HG03280 (cell line): ENCODE results near the gene FALEC.
"Not testable (repeated sequence)": the region's sequence is repeated elsewhere in the genome, so short reads cannot be mapped to it uniquely, and the experiment has no call there.

ENCODE experiments used
- ATAC-seq: cut with Tn5 transposase; IDR thresholded peaks from one replicate; pipeline ENCODE4 v1.9.1; 2021; ENCODE audit warnings: mild to moderate bottlenecking, moderate library complexity; ENCODE audit not compliant: unreplicated experiment

FALEC gene

DNA sequence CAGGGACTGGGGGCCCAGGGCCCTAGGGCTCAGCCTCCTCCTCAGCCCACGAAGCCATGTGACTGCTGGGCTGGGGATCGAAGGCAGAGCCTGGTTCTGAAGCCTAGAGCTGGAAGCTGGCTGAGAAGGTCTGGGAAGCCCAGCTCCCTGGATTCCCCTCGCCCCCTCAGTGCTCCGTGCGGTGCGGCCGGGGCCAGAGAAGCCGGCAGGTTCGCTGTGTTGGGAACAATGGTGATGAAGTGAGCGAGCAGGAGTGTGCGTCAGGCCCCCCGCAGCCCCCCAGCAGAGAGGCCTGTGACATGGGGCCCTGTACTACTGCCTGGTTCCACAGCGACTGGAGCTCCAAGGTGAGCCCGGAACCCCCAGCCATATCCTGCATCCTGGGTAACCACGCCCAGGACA, 42.8 kb downstream of the FALEC start:
- ATAC-seq: no peak

DNA sequence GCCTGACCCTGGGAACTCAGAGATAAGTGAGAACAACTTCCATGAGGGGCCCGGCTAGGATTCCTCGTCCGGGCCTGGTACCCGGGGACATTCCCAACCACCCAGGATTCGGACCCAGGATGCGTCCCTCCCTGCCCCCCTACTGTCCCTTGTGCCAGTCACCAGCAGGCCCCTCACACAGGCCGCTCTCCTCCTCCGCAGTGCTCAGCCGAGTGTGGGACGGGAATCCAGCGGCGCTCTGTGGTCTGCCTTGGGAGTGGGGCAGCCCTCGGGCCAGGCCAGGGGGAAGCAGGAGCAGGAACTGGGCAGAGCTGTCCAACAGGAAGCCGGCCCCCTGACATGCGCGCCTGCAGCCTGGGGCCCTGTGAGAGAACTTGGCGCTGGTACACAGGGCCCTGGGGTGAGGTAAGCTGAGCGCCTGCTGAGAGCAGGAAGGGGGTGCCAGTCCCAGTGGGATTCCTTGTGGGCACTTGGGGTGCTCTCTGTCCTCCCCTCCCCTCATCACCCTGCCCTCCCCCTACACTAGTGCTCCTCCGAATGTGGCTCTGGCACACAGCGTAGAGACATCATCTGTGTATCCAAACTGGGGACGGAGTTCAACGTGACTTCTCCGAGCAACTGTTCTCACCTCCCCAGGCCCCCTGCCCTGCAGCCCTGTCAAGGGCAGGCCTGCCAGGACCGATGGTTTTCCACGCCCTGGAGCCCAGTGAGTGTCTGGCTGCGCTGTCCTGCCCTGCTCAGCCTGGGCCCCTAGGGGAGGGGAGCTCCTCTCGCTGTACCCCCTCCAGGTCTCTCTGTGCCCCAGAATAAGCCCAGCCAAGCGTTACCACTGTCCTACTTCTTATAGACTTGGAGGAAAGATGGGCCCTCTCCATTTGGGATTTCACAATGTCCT, 43.5 kb downstream of the FALEC start:
- ATAC-seq: no peak

DNA sequence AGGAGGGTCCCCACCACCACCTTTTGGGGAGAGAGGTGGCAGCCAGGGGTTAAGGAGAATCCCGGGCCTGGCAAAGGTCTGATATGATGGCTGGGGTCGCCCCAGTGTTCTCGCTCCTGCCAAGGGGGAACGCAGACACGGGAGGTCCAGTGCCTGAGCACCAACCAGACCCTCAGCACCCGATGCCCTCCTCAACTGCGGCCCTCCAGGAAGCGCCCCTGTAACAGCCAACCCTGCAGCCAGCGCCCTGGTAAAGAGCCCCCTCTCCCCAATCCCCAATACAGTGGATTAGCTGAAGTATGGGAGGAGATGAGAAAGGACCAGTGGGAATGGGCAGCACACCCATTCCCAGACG, 44.1 kb downstream of the FALEC start:
- no peak for ATAC-seq

DNA sequence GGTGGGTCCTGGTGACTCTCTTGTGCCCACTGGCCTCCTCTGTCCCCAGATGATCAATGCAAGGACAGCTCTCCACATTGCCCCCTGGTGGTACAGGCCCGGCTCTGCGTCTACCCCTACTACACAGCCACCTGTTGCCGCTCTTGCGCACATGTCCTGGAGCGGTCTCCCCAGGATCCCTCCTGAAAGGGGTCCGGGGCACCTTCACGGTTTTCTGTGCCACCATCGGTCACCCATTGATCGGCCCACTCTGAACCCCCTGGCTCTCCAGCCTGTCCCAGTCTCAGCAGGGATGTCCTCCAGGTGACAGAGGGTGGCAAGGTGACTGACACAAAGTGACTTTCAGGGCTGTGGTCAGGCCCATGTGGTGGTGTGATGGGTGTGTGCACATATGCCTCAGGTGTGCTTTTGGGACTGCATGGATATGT, 44.5 kb downstream of the FALEC start:
- ATAC-seq: no peak

DNA sequence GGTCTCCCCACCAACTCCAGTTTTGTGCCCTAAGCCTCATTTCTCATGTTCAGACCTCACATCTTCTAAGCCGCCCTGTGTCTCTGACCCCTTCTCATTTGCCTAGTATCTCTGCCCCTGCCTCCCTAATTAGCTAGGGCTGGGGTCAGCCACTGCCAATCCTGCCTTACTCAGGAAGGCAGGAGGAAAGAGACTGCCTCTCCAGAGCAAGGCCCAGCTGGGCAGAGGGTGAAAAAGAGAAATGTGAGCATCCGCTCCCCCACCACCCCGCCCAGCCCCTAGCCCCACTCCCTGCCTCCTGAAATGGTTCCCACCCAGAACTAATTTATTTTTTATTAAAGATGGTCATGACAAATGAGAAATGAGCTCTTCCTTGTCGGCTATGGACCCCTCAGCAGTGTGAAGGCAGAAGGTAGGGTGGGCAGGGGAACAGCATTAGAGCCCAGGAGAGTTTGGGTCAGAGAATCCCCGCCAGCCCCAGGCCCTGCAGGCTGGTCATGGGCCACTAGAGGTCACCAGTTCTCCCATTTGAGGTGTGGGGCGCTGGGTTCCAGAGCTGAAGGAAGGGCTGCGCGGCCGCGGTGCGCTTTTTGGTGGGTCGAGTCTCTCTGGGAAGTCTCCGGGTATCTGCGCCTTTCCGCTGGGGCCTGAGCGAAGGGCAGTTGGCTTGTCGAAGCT, 45.2 kb downstream of the FALEC start:
- peak; percentile 29 for ATAC-seq

DNA sequence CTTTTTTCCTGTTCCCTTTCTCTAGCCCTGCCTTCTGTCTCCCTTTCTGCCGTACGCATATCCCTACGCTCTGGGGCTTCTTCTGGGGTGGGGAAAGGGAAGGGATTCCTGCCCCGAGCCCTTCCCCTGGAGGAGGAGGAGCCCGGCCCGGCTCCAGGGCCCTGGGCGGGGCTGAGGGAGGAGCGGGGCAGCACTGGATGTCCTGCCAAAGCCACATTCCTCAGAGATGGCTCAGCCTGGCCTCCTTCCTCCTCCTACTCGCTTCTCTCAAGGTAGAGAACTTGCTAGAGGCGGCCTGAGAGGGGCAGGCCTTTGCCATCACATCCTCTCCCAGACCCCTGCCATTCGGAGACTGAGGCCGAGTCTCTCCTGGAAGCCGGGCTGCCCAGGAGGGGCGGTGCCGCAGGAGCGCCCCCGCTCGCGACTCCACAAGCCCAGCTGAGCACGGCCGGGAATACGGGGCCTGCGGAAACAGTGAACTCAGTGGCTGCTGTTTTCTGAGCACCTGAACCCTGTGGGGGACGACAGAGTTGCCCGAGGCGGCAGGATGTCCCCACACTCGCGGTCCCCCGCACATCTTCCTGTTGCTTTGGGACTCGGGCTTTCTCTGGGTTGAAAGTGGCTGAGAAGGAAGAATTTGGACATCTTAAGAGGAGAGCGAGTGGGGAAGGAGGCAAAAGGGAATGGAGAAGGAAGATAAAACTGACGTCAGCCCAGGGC, 45.9 kb downstream of the FALEC start:
- no peak for ATAC-seq

DNA sequence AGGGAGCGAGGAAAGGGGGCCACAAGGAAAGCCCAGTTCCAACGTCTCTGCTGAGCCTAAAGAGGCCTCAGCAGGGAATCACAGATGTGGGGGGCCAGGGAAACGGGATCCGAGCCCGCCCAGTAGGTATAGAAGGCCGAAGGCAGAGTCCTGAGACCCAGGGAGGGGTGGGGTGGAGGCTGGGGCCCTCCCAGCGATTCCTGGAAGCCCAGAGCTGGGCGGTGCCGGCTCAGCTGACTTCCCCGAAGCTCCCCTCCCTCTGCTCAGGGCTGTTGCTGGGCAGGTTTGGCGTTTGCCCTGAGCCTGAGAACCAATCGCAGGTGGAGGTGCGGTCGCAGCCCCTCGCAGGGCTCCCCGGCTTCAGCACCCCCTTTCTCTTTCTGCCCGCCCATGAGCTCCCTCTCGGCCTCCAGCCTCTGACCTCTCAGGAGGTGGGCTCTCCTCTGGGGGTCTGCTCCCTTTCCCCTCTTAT, 46.5 kb downstream of the FALEC start:
- peak; percentile 42 for ATAC-seq

DNA sequence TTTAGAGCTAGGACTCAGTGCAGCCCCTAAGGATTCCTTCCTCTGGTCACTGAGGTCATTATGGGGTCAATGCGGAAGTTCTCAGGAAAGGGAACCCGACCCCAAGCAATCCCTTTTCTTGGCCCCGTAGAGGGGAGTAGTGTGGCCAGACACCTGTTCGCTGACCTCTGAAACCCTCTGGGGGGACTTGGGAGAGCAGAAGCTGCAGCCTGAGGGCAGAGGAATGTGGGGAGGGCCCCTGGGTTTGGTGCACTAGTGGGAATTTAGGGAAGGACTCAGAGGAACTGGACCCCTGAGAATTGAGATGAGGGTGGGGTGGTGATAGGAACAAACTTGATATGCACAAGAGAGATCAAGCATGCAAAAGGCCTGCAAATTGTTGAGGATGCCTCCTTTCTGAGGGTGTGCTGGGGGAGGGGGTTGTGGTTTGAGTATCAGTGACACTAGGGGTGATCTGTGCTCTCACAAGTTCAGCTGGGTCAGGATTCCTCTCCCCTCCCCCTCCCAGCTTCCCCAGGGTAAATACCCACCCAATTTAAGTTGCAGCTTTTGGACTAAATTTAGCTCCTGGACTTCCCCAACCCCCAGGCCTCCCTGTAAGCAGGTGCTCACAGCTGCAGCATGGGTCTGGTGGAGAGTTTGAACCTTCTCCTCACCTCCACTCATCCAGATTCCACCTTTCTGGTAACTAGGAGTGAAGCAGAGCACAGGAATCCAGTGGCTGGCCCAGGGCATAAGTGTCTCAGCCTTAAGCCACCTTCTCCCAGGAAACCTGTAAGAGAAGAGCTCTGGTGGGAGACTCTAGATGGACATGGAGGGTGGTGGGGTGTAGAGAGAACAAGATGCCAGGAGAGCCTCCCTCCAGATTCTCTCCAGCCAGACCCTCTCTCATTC, 47.1 kb downstream of the FALEC start:
- ATAC-seq: peak; percentile 39

DNA sequence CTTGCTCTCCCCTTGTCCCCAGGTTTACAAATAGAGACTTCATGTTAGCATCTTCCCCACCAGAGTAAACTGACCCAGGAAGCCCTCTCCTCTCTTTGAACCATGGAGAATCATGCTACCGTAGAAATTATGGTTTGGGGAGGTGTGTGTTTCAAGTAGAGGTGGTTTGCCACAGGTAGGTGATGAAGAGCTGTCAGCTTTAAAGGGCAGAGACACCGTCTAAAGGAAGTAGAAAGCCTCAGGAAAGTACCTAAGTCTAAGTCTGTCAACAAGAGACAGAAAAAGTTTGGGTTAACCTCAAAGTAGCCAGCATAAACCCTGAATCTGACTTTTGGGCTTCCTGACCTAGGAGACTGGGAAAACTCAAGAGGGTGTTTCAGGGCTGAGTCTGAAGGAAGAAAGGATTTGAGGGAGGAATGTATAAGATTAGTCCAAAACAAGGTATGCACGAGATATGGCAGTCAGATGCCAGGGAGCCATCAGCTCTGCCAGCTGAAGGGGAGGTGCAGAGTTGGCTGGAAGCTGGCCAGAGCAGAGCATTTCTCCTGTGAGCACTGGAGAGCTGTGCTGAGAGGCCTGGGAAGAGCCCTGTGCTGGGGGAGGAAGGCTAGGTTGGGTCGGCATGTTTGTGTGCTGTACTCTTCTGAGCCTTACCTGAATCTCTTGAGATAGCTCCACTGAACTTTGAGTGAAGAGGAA, 47.9 kb downstream of the FALEC start:
- peak; percentile 13 for ATAC-seq

DNA sequence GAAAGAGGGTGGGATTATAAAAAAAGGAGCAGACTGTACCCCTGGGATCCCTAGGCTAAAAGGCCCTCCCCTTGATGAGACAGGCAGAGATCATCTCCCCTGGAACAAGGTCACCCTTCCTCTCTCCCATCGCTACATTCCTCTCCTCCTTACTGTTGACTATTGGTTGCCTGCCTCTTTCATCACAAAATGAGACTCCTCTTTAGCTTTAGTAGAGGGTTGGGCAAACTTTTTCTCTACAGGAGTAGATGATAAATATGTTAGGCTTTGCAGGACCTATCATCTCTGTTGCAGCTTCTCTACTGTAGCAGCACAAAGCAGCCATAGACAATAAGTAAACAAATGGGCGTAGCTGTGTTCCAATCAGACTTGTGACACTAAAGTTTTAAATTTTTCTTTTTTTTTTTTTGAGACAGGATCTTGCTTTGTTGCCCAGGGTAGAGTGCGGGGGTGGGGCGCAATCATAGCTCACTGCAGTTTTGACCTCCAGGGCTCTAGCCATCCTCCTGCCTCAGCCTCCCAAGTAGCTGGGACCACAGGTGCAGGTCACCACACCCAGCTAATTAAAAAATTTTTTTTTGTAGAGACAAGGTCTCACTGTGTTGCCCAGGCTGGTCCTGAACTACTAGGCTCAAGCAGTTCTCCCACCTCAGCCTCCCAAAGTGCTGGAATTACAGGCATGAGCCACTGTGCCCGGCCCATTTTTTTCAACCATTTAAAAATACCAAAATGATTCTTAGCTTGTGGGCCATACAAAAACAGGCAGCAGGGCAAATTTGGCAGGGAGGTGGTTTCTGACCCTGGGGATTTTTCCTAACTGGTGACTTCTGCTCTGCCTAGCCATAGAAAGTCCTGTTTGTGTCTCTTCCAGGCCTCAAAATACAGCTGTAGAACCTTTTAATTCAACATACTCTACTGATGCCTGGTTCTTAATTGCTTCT, 48.8 kb downstream of the FALEC start:
- no peak for ATAC-seq

DNA sequence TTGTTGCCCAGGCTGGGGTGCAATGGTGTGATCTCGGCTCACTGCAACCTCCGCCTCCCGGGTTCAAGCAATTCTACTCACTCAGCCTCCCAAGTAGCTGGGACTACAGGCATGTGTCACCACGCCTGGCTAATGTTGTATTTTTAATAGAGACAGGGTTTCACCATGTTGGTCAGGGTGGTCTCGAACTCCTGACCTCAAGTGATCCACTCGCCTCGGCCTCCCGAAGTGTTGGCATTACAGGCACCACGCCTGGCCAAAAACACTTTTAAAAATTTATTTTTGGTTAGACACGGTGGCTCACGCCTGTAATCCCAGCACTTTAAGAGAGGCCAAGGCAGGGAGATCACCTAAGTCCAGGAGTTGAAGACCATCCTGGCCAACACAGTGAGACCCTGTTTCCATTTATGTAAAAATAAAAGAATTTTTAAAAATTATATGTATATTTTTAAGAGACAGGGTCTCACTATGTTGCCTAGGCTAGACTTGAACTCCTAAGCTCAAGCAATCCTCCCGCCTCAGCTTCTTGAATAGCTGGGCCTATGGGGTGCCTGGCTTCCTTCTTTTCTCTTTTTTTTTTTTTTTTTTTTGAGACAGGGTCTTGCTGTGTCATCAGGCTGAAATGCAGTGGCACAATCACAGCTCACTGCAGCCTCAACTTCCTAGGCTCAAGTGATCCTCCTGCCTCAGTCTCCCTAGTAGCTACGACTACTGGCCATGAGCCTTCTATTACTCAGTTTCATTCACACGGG, 49.9 kb downstream of the FALEC start:
- not testable (repeated sequence) for ATAC-seq

DNA sequence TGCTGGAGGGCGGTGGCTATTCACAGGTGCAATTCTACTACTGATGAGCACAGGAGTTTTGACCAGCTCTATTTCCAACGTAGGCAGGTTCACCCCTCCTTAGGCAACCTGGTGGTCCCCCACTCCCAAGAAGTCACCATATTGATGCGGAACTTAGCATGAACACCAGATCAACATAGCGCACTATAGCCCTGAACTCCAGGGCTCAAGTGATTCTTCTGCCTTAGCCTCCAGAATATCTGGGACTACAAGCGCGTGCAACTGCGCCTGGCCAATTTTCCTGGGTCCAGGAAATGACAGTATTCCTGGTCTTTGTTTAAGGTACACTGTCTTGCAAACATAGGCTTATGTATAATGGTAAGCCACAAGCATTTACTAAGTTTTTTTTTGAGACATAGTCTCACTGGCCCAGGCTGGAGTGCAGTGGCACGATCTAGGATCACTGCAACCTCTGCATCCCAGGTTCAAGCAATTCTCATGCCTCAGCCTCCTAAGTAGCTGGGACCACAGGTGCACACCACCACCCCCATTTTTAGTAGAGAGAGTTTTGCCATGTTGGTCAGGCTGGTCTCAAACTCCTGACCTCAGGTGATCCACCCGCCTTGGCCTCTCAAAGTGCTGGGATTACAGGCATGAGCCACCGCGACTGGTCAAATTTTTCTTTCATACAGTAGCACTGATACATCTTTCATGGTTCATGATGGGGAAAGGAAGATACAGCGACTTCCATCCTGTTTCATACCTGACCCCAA, 51.2 kb downstream of the FALEC start:
- no peak for ATAC-seq

DNA sequence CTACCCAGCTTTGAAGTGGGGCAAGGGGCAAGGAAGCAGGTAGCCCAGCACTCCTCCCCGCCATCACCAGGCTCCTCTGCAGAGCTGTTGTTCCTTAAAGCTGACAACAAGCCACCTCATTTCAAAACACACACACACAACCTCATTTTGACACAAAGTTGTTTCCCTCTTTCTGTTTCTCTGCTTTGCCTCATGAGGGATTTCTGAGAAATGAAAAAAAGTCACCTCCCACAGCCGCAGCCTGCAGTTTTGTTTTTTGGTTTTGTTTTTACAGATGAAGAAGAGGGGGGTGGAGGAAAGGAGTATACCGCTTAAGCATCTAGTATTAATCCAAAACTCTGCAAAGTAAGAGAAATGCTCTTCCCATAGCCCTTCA, 51.8 kb downstream of the FALEC start:
- ATAC-seq: peak; percentile 28

DNA sequence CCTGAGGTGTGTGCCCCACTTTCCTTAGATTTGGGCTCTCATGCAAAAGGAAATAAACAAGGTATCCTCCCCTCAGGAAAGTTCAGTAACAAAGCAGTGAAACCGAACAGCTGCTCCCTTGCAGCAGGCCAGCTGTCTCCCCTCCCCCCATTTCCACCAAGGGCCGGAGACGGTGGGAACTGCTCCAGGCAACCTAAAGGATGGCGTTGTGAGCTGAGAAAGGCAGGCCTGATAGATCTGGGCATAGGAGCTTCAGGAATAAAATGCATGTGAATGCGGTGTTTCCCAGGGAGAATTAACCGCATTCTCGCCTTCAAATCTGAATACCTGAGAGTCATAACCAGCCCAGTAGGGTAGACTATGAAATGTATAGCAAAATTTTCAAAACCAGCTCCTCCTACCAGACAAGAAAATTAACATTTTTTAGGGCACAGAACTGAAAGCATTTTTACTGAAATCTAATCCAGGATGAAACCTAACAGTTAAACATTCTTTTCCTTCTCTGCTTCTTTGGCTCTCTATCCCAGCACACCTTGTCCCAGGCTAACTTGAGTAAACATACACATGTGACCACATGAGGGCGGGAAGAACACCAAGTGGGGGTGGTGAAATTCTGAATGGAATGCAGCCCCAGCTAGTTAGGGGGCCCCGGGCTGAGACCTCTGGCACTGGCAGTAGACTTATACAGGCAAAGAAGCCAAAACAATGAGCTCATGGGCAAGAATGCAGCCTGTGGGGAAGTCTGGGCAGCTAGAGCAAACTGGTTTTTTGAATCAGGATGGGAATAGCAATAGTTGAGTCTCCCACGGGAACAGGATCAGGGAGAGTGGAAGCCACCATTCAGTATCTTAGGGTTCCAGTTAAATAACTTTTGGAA, 52.4 kb downstream of the FALEC start:
- peak; percentile 16 for ATAC-seq

DNA sequence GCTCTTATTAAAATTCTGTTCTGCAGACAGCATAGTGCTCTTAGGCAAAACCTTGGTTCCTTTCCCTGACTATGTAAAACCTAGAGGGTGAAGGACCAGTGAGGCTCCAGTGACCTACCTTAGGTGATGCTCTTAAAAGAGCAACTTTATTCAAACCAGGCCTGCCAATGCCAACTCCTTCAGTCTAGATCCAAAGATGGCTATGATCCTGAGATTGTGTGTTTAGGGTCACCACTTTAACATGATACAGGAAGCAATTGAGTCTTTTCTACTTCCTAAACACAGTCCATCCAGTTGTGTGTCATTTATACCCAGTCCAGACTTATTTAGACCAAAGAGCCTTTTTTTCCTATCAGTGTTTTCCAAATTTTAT, 53.0 kb downstream of the FALEC start:
- ATAC-seq: no peak

DNA sequence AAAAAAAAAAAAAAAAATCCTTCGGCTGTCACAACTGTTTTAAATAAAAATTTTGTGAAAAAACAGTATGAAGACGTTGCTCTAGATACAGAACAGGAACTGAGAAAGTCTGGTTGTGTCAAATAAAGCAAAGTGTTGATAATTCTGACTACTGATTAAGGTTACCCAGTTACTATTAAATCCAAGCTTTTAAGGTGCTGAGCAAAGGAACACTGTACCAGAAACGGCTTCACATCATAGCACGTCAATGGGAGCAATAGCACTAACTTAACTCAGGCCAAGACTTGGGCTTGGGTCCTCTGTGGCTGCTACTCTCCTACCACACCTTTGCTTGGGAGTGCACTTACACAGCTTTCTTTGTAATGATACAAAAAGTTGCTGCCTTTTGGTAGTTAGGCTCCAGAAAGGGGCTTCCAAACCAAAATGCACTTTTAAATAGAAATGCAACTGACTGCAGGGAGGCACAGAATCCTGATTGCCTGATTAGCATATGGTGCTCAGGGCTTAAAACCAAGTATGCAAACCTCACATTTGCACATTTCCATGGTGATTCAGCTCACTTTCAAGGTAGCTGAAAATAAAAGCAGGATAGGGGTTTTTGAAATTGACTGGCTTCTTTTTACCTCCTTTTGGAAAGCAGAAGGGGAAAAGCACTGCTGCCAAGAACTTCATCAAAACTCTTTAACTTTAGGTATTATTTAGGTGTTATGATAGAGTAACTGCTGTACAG, 57.5 kb downstream of the FALEC start:
- no peak for ATAC-seq
